Cardiac muscle cell (in vitro differentiated cells and primary cell): Measurements from ENCODE around the gene HTRA1. TPM values are rescaled to one million over a fixed set of nuclear protein-coding genes. Genes with fewer than 3 reads are reported as not detected.

Source experiments
- DNase-seq, 2 donors: peaks; one replicate each; pipeline versions ENCODE4 v3.0.0 to v3.0.0-alpha.2; 2010 to 2017; ENCODE audit warnings: low read depth in 1 of 2, low spot score in 1 of 2
- H3K27ac ChIP-seq: fragments of 200-600 bp; sonication (generic); 2 replicates; pipeline ENCODE4 v1.5.1; 2016
- H3K27me3 ChIP-seq: fragments of 200-600 bp; sonication (generic); 2 replicates; pipeline ENCODE4 v1.6.0; 2016; ENCODE audit warnings: control low read depth
- H3K36me3 ChIP-seq: fragments of 200-600 bp; sonication (generic); 2 replicates; pipeline ENCODE4 v1.5.1; 2016; ENCODE audit warnings: control low read depth
- H3K4me1 ChIP-seq: fragments of 200-600 bp; sonication (generic); 2 replicates; pipeline ENCODE4 v1.8.1; 2017; ENCODE audit warnings: low read depth, mild to moderate bottlenecking, mixed run types
- H3K4me3 ChIP-seq: fragments of 200-600 bp; sonication (generic); 2 replicates; pipeline ENCODE4 v1.5.1; 2016; ENCODE audit warnings: mild to moderate bottlenecking
- H3K9me3 ChIP-seq: fragments of 200-600 bp; sonication (generic); 2 replicates; pipeline ENCODE4 v1.5.1; 2017; ENCODE audit warnings: low read depth, mild to moderate bottlenecking, control low read depth
- CTCF ChIP-seq: IDR thresholded peaks from 2 replicates; pipeline ENCODE4 v1.5.1; 2012; ENCODE audit warnings: low read depth, mild to moderate bottlenecking, low read length
- polyA plus RNA-seq: library from polyadenylated mRNA; unstranded; fragments of >200 nt; fragmentation: Nextera tagmentation; extraction: Ambion mirVana; gene quantifications from 2 replicates; pipeline ENCODE4 v1.2.1, GENCODE V29; 2016
- total RNA-seq: library from RNA; depleted of rRNA; stranded (reverse); fragments of >200 nt; gene quantifications from 2 replicates; pipeline ENCODE4 v1.2.3, GENCODE V29; 2016

Gene HTRA1
- total and polyA plus RNA-seq, 2 experiments from 2014 or later = 154 to 226 TPM

GRCh38 chr10:122426829-122427228, 34.5 kb upstream of the HTRA1 start:
- no peak overlapping the region for H3K4me3 ChIP-seq
- no peak overlapping the region for H3K27ac ChIP-seq
- no peaks in the 10 kb centered on the region for H3K27me3 ChIP-seq
- no peaks in the 10 kb centered on the region for H3K9me3 ChIP-seq
- no peak for TF ChIP-seq CTCF
- no peak for DNase-seq
- H3K36me3 ChIP-seq = peaks cover 16% of the 10 kb centered on the region
- no peaks in the 10 kb centered on the region for H3K4me1 ChIP-seq

DNA sequence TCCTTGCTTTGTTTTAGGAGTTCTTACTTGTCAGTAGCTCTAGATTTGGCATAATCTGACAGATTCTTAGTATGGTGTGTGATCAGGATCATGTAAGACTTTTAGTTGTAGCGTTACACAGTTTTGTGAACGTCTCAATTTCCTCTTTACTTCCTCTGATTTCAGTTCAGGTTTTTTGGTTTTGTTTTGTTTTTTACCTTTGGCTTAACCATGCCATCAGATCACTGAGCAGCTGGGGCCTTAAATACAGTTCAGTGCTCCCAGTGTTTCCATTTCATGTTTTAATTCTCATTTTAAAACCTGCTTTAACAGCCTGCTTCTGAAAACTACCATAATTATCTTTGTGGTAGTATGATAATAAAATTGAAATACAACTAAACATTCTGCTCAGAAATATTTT, 34.1 kb upstream of the HTRA1 start:
- no peak overlapping the region for H3K27ac ChIP-seq
- H3K9me3 ChIP-seq = no peaks in the 10 kb centered on the region
- TF ChIP-seq CTCF = no peak
- no peak for DNase-seq
- H3K36me3 ChIP-seq = peaks cover 16% of the 10 kb centered on the region
- no peaks in the 10 kb centered on the region for H3K4me1 ChIP-seq
- no peak overlapping the region for H3K4me3 ChIP-seq
- H3K27me3 ChIP-seq = no peaks in the 10 kb centered on the region

DNA sequence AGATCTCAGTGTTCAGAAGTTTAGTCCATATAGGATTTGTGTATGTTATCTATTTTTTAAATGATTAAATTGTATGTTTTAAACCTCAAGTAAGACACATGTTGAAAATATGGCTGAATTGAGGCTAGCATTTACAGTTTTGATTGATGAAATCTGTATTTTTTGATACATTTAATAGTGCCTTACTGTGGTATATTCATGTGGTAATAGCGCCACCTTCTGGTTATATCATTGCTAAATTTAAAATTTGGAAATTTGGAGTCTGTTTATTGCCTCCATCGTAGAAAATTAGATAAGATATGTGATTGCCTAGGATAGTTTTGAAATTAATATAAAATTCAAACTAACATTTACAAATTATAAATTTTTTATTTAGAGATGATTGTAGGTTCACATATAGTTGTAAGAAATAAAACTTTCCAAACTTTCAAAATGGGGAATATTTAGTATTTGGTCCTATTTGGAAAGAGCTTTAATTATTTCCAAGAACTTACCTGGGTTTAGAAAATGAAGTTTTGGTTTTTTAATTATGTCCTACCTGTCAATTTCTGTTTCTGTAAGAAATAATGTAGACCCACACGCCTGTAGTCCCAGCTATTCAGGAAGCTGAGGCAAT, 26.0 kb upstream of the HTRA1 start:
- TF ChIP-seq CTCF = peak; percentile 43
- H3K27me3 ChIP-seq = no peaks in the 10 kb centered on the region
- no peaks in the 10 kb centered on the region for H3K9me3 ChIP-seq
- no peak overlapping the region for H3K4me3 ChIP-seq
- no peak overlapping the region for H3K27ac ChIP-seq
- H3K4me1 ChIP-seq = no peaks in the 10 kb centered on the region
- no peaks in the 10 kb centered on the region for H3K36me3 ChIP-seq
- peak; percentile 65 to 68 for DNase-seq

GRCh38 chr10:122441961-122442360, 19.4 kb upstream of the HTRA1 start:
- Histone ChIP-seq H3K27me3 (no peaks in the 10 kb centered on the region), H3K4me3 (no peak overlapping the region), H3K9me3 (no peaks in the 10 kb centered on the region), H3K4me1 (no peaks in the 10 kb centered on the region), H3K36me3 (no peaks in the 10 kb centered on the region), H3K27ac (no peak overlapping the region)
- TF ChIP-seq CTCF = no peak
- DNase-seq = peak in 1 of 2 donors; percentile 49

DNA sequence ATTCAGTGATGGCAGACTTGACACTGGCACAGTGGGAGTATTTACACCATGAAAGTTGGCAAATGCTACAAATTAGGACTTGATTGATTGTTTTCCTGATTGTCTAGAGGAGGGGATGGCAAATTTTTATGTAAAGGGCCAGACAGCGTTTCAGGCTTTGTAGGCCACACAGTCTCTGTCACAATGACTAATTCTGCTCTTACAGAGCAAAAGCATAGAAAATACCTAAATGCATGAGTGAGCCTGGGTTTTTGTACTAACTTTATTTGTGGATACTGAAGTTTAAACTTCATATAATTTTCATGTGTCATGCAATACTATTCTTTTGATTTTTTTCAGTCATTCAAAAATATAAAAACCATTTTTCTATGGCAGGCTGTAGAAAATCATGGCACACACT, 15.9 kb upstream of the HTRA1 start:
- no peaks in the 10 kb centered on the region for H3K27me3 ChIP-seq
- H3K36me3 ChIP-seq = no peaks in the 10 kb centered on the region
- TF ChIP-seq CTCF = no peak
- no peak for DNase-seq
- no peak overlapping the region for H3K27ac ChIP-seq
- no peak overlapping the region for H3K4me3 ChIP-seq
- no peaks in the 10 kb centered on the region for H3K4me1 ChIP-seq
- no peaks in the 10 kb centered on the region for H3K9me3 ChIP-seq
